Breast epithelium (tissue), 4 donors: ENCODE data around the gene MAGEA12. TPM values are rescaled to one million over a fixed set of nuclear protein-coding genes. Genes with fewer than 3 reads are reported as not detected.
"Not testable (repeated sequence)": the region's sequence is repeated elsewhere in the genome, so short reads cannot be mapped to it uniquely, and the experiment has no call there.

Source experiments
- DNase-seq, 2 donors: peaks; one replicate each; pipeline ENCODE4 v3.0.0-alpha.2; 2019; ENCODE audit warnings: low spot score in 2 of 2
- H3K27ac ChIP-seq, 2 donors: fragments of 200-600 bp; sonication (generic) in 1 of 2; one replicate each; pipeline ENCODE4 v1.5.1; 2016 to 2019; ENCODE audit warnings: mild to moderate bottlenecking in 1 of 2
- H3K27me3 ChIP-seq, 2 donors: fragments of 200-600 bp; sonication (generic) in 1 of 2; one replicate each; pipeline versions ENCODE4 v1.5.1 to v1.6.0; 2017 to 2019; ENCODE audit warnings: control low read depth in 1 of 2, mild to moderate bottlenecking in 1 of 2
- H3K36me3 ChIP-seq: fragments of 200-600 bp; one replicate; pipeline ENCODE4 v1.5.1; 2019
- H3K4me1 ChIP-seq, 2 donors: fragments of 200-600 bp; sonication (generic); one replicate each; pipeline ENCODE4 v1.5.1; 2016 to 2019; ENCODE audit warnings: control low read depth in 1 of 2
- H3K4me3 ChIP-seq, 3 donors: fragments of 200-600 bp; sonication (generic); 1 replicate in 2 of 3; 2 replicates in 1 of 3; pipeline ENCODE4 v1.5.1; 2016 to 2019; ENCODE audit warnings: mild to moderate bottlenecking in 3 of 3, moderate library complexity in 2 of 3
- H3K9me3 ChIP-seq, 2 donors: fragments of 200-600 bp; sonication (generic) in 1 of 2; one replicate each; pipeline ENCODE4 v1.5.1; 2016 to 2019; ENCODE audit warnings: control low read depth in 1 of 2
- CTCF ChIP-seq, 3 donors: fragments of 450-650 bp; IDR thresholded peaks; one replicate each; pipeline ENCODE4 v1.5.1; 2016 to 2017; ENCODE audit warnings: antibody characterized with exemption in 3 of 3, mild to moderate bottlenecking in 3 of 3, moderate library complexity in 3 of 3
- POLR2A ChIP-seq: fragments of 450-650 bp; IDR thresholded peaks from one replicate; pipeline ENCODE4 v1.6.1; 2016; ENCODE audit warnings: antibody characterized with exemption, mild to moderate bottlenecking, moderate library complexity
- POLR2AphosphoS5 ChIP-seq, 3 donors: sonication (generic); formaldehyde crosslinking; IDR thresholded peaks; one replicate each; pipeline ENCODE4 v1.6.1; 2017; ENCODE audit warnings: antibody characterized with exemption in 3 of 3
- intact Hi-C: fragments of 100-400 bp; cut with DNase I; formaldehyde crosslinking; loops from one replicate; pipeline ENCODE4 v1.15.1; 2023; ENCODE audit warnings: low total_unique reads
- total RNA-seq, 3 donors: library from RNA; depleted of rRNA; stranded (reverse); fragments of >200 nt; gene quantifications; one replicate each; pipeline ENCODE4 v1.1.0, GENCODE V29; 2016

Gene MAGEA12
- total RNA-seq = not detected

GRCh38 chrX:152733261-152733975, at the start of gene MAGEA12, which contains the start of gene CSAG1:
MAGEA12 (plus strand) TSS chrX:152733757; CDS start chrX:152736162, 2,405 bp downstream.
CSAG1 (minus strand) TSS chrX:152733721; CDS start chrX:152732460, 1,261 bp downstream.
- no peaks in the 10 kb centered on the region for H3K36me3 ChIP-seq
- DNase-seq = no peak
- peaks cover 0 to 9% of the 10 kb centered on the region in 2 donors for H3K27me3 ChIP-seq
- intact Hi-C loops = no loop called here
- TF ChIP-seq POLR2A (no peak), POLR2AphosphoS5 (IDR thresholded peaks at IDR 0.05) (no peak), CTCF (IDR thresholded peaks at IDR 0.05) (no peak)
- no peaks in the 10 kb centered on the region for H3K4me1 ChIP-seq
- H3K9me3 ChIP-seq = no peaks in the 10 kb centered on the region
- no peak within 1 kb of the TSS for H3K27ac ChIP-seq
- no peak within 1 kb of the TSS for H3K4me3 ChIP-seq

GRCh38 chrX:152697952-152698931, 35.3 kb upstream of the MAGEA12 start, which contains the start of gene MAGEA3:
MAGEA3 (plus strand) TSS chrX:152698794; CDS start chrX:152700833, 2,039 bp downstream.
- DNase-seq, intact Hi-C loops, H3K27me3 ChIP-seq, H3K27ac ChIP-seq, H3K4me3 ChIP-seq, H3K36me3 ChIP-seq, H3K9me3 ChIP-seq, H3K4me1 ChIP-seq: not testable (repeated sequence)

GRCh38 chrX:152700390-152700789, 33.2 kb upstream of the MAGEA12 start:
- H3K27ac ChIP-seq, intact Hi-C loops, H3K36me3 ChIP-seq, H3K27me3 ChIP-seq, H3K9me3 ChIP-seq, H3K4me1 ChIP-seq, H3K4me3 ChIP-seq: not testable (repeated sequence)
- peak in 1 of 2 donors; percentile 22 for DNase-seq

- H3K9me3 ChIP-seq, H3K27ac ChIP-seq, H3K36me3 ChIP-seq, DNase-seq, H3K27me3 ChIP-seq, intact Hi-C loops, H3K4me1 ChIP-seq, H3K4me3 ChIP-seq: not testable (repeated sequence)
These were observed 27.1 kb upstream of the MAGEA12 start for GRCh38 chrX:152706500-152706899.

- H3K27me3 ChIP-seq, H3K4me1 ChIP-seq, H3K9me3 ChIP-seq, H3K27ac ChIP-seq, H3K4me3 ChIP-seq, intact Hi-C loops, DNase-seq, H3K36me3 ChIP-seq: not testable (repeated sequence)
These were observed 24.4 kb upstream of the MAGEA12 start, which contains the start of gene CSAG2 for GRCh38 chrX:152709173-152709572. CSAG2 (minus strand) TSS chrX:152709273; CDS start chrX:152709112, 161 bp downstream.

GRCh38 chrX:152713195-152713594, 20.4 kb upstream of the MAGEA12 start:
- H3K4me3 ChIP-seq, H3K4me1 ChIP-seq, DNase-seq, H3K9me3 ChIP-seq, H3K27ac ChIP-seq, H3K36me3 ChIP-seq, intact Hi-C loops, H3K27me3 ChIP-seq: not testable (repeated sequence)

GRCh38 chrX:152713815-152714787, 19.5 kb upstream of the MAGEA12 start, which contains the start of gene MAGEA2B:
MAGEA2B (plus strand) TSS chrX:152714628; CDS start chrX:152717107, 2,479 bp downstream.
- H3K36me3 ChIP-seq, intact Hi-C loops, H3K4me3 ChIP-seq, H3K27ac ChIP-seq, H3K27me3 ChIP-seq, H3K4me1 ChIP-seq, DNase-seq, H3K9me3 ChIP-seq: not testable (repeated sequence)
